AG20443 (cell line): ENCODE data around the gene PDE6C.
"Not testable (repeated sequence)": the region's sequence is repeated elsewhere in the genome, so short reads cannot be mapped to it uniquely, and the experiment has no call there.

Experiments used
- DNase-seq: peaks from one replicate; pipeline ENCODE4 v3.0.0; 2012; ENCODE audit warnings: low spot score, mixed read lengths

Gene PDE6C

GRCh38 chr10:93630625-93631557 is 18.6 kb downstream of the PDE6C start:
- DNase-seq: no peak

- DNase-seq: peak; percentile 21
Observed at GRCh38 chr10:93639791-93640190, 27.5 kb downstream of the PDE6C start.

GRCh38 chr10:93652857-93653256 is 40.5 kb downstream of the PDE6C start:
- peak; percentile 25 for DNase-seq

- no peak for DNase-seq
Observed at GRCh38 chr10:93654201-93654600, 41.9 kb downstream of the PDE6C start.

GRCh38 chr10:93656155-93656554 is 43.8 kb downstream of the PDE6C start:
- DNase-seq: no peak

- DNase-seq: no peak
Observed at GRCh38 chr10:93657757-93658156, 45.4 kb downstream of the PDE6C start.

- DNase-seq: no peak
Observed at GRCh38 chr10:93666030-93666429, 53.7 kb downstream of the PDE6C start.

GRCh38 chr10:93667795-93668194 is 55.5 kb downstream of the PDE6C start:
- DNase-seq: no peak

- DNase-seq: no peak
Observed at GRCh38 chr10:93670372-93670771, 58.0 kb downstream of the PDE6C start.

- no peak for DNase-seq
Observed at GRCh38 chr10:93671042-93671441, 58.7 kb downstream of the PDE6C start.

GRCh38 chr10:93672022-93672678 is 59.8 kb downstream of the PDE6C start:
- no peak for DNase-seq

GRCh38 chr10:93672890-93673289 is 60.6 kb downstream of the PDE6C start:
- no peak for DNase-seq

- no peak for DNase-seq
Observed at GRCh38 chr10:93673791-93674190, 61.5 kb downstream of the PDE6C start.

- no peak for DNase-seq
Observed at GRCh38 chr10:93678386-93678785, 66.0 kb downstream of the PDE6C start.

GRCh38 chr10:93678805-93679587 is 66.7 kb downstream of the PDE6C start:
- DNase-seq: no peak

GRCh38 chr10:93680412-93681047 is 68.2 kb downstream of the PDE6C start:
- peak; percentile 40 for DNase-seq

GRCh38 chr10:93687737-93688136 is 75.4 kb downstream of the PDE6C start:
- no peak for DNase-seq

GRCh38 chr10:93695740-93696139 is 83.4 kb downstream of the PDE6C start:
- no peak for DNase-seq

- DNase-seq: not testable (repeated sequence)
Observed at GRCh38 chr10:93696582-93696981, 84.2 kb downstream of the PDE6C start.

- DNase-seq: no peak
Observed at GRCh38 chr10:93697207-93697606, 84.9 kb downstream of the PDE6C start.

- DNase-seq: peak; percentile 35
Observed at GRCh38 chr10:93701866-93702209, 89.5 kb downstream of the PDE6C start.
